ENCODE results near the gene LSM6.

The LSM6 gene

DNA sequence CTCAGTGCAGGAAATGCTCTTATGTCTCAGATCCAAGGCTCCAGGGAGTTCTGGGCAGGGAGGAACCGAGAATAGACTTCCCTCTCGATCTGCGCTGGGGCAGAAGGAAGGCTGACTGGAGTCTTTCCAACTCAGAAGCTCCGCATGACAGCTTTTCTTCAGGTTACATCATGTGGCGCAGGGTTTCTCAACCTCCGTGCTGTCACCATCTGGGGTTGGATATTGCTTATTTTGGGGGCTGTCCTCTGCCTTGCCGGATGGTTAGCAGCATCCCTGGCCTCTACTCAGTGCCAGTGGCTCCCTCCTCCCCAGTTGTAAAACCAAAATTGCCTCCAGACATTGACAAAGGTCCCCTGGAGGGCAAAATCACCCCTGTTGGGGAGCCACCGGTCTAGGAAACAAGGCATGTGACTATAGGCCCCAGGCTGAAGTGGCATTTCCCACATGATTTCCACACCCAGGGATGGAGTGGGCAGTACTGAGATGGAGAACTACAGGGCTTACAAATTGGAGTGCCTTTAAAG lies 60.2 kb downstream of the LSM6 start:
- H3K36me3 ChIP-seq (replicated peaks; ENCODE audit: insufficient read depth, low read length), result no peaks in the 10 kb centered on the region
- H3K27ac ChIP-seq (ENCODE audit: low read length), result no peak overlapping the region
- H3F3A ChIP-seq (ENCODE audit: insufficient read depth, low read length), result no peaks in the 10 kb centered on the region
- H3K79me2 ChIP-seq (ENCODE audit: low read length), result no peaks in the 10 kb centered on the region
- H3K9me3 ChIP-seq (replicated peaks; ENCODE audit: insufficient read depth, low read length), result no peaks in the 10 kb centered on the region
- H3K9me2 ChIP-seq (replicated peaks; ENCODE audit: insufficient read depth, low read length), result no peaks in the 10 kb centered on the region
- H4K20me1 ChIP-seq (ENCODE audit: insufficient read depth, low read length), result no peaks in the 10 kb centered on the region
- TF ChIP-seq, protein P1, sequence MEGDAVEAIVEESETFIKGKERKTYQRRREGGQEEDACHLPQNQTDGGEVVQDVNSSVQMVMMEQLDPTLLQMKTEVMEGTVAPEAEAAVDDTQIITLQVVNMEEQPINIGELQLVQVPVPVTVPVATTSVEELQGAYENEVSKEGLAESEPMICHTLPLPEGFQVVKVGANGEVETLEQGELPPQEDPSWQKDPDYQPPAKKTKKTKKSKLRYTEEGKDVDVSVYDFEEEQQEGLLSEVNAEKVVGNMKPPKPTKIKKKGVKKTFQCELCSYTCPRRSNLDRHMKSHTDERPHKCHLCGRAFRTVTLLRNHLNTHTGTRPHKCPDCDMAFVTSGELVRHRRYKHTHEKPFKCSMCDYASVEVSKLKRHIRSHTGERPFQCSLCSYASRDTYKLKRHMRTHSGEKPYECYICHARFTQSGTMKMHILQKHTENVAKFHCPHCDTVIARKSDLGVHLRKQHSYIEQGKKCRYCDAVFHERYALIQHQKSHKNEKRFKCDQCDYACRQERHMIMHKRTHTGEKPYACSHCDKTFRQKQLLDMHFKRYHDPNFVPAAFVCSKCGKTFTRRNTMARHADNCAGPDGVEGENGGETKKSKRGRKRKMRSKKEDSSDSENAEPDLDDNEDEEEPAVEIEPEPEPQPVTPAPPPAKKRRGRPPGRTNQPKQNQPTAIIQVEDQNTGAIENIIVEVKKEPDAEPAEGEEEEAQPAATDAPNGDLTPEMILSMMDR (IDR thresholded peaks at IDR 0.05; ENCODE audit: low read length), result no peak
- no peak for TF ChIP-seq EZH2phosphoT487 (IDR thresholded peaks at IDR 0.05; ENCODE audit: low read length)
- TF ChIP-seq EZH2 (optimal IDR thresholded peaks at IDR 0.05; ENCODE audit: low read depth, low read length), result no peak
- no peak for DNase-seq
- H2AFZ ChIP-seq (ENCODE audit: low read length), result no peak overlapping the region
- no peaks in the 10 kb centered on the region for H3K27me3 ChIP-seq (replicated peaks; ENCODE audit: insufficient read depth, low read length)
- H3K4me2 ChIP-seq (ENCODE audit: low read depth, low read length), result no peak overlapping the region
- H3K4me3 ChIP-seq (ENCODE audit: low read length), result no peak overlapping the region
- no peaks in the 10 kb centered on the region for H3K4me1 ChIP-seq (ENCODE audit: low read length)
- no peak overlapping the region for H3K9ac ChIP-seq (ENCODE audit: low read length)

DNA sequence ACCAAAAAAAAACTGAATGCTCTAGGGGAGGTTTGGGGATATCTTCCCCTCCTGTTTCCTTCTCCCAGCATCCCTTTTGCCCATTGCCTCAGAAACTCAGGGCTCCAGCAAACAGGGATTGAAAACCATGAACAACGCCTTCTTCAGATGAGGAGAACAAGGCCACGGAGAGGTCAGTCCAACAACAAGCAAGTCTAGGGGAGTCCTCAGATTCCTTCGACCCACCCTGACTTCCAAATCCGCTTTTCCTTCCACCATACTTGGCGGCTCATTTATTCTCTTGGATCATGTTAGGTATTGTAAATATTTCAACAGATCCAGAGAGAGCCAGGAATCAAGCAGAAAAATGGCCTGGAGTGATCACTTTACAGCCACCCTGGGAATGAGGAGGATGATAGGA lies 60.7 kb downstream of the LSM6 start:
- no peak overlapping the region for H3K4me2 ChIP-seq (ENCODE audit: low read depth, low read length)
- no peaks in the 10 kb centered on the region for H3K27me3 ChIP-seq (replicated peaks; ENCODE audit: insufficient read depth, low read length)
- H3F3A ChIP-seq (ENCODE audit: insufficient read depth, low read length), result no peaks in the 10 kb centered on the region
- H3K4me1 ChIP-seq (ENCODE audit: low read length), result no peaks in the 10 kb centered on the region
- H3K4me3 ChIP-seq (ENCODE audit: low read length), result no peak overlapping the region
- no peaks in the 10 kb centered on the region for H3K36me3 ChIP-seq (replicated peaks; ENCODE audit: insufficient read depth, low read length)
- H3K79me2 ChIP-seq (ENCODE audit: low read length), result no peaks in the 10 kb centered on the region
- H3K9me2 ChIP-seq (replicated peaks; ENCODE audit: insufficient read depth, low read length), result no peaks in the 10 kb centered on the region
- H3K9me3 ChIP-seq (replicated peaks; ENCODE audit: insufficient read depth, low read length), result no peaks in the 10 kb centered on the region
- no peak overlapping the region for H2AFZ ChIP-seq (ENCODE audit: low read length)
- H3K27ac ChIP-seq (ENCODE audit: low read length), result no peak overlapping the region
- DNase-seq, result no peak
- TF ChIP-seq EZH2 (optimal IDR thresholded peaks at IDR 0.05; ENCODE audit: low read depth, low read length) (no peak), EZH2phosphoT487 (IDR thresholded peaks at IDR 0.05; ENCODE audit: low read length) (no peak)
- TF ChIP-seq, protein P1 (IDR thresholded peaks at IDR 0.05; ENCODE audit: low read length), result no peak
- no peak overlapping the region for H3K9ac ChIP-seq (ENCODE audit: low read length)
- H4K20me1 ChIP-seq (ENCODE audit: insufficient read depth, low read length), result no peaks in the 10 kb centered on the region

DNA sequence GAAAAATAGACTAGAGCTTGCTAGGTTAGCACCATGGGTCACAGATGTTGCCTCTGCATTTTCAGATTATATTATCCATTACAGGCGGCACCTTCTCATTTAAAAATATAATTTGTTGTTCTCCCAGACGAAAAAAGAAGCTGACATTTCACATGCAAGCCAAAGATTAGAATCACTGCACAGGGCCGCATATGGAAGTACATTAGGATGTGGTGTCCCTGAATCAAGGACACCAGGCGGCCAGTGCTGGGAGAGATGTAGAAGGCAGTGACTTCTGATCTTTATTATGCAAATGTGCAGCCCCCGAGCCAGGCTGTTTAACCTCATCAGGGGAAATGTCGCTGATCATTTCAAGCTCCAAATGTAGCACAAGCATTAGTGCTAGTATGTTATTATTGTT lies 61.6 kb downstream of the LSM6 start:
- no peaks in the 10 kb centered on the region for H4K20me1 ChIP-seq (ENCODE audit: insufficient read depth, low read length)
- H3K9ac ChIP-seq (ENCODE audit: low read length), result no peak overlapping the region
- no peaks in the 10 kb centered on the region for H3K9me2 ChIP-seq (replicated peaks; ENCODE audit: insufficient read depth, low read length)
- H3K27ac ChIP-seq (ENCODE audit: low read length), result no peak overlapping the region
- H3F3A ChIP-seq (ENCODE audit: insufficient read depth, low read length), result no peaks in the 10 kb centered on the region
- H3K4me1 ChIP-seq (ENCODE audit: low read length), result no peaks in the 10 kb centered on the region
- H2AFZ ChIP-seq (ENCODE audit: low read length), result no peak overlapping the region
- no peaks in the 10 kb centered on the region for H3K36me3 ChIP-seq (replicated peaks; ENCODE audit: insufficient read depth, low read length)
- H3K4me3 ChIP-seq (ENCODE audit: low read length), result no peak overlapping the region
- no peak for TF ChIP-seq EZH2 (optimal IDR thresholded peaks at IDR 0.05; ENCODE audit: low read depth, low read length)
- TF ChIP-seq, protein P1 (IDR thresholded peaks at IDR 0.05; ENCODE audit: low read length), result no peak
- no peak for TF ChIP-seq EZH2phosphoT487 (IDR thresholded peaks at IDR 0.05; ENCODE audit: low read length)
- H3K4me2 ChIP-seq (ENCODE audit: low read depth, low read length), result no peak overlapping the region
- H3K9me3 ChIP-seq (replicated peaks; ENCODE audit: insufficient read depth, low read length), result no peaks in the 10 kb centered on the region
- no peaks in the 10 kb centered on the region for H3K79me2 ChIP-seq (ENCODE audit: low read length)
- H3K27me3 ChIP-seq (replicated peaks; ENCODE audit: insufficient read depth, low read length), result no peaks in the 10 kb centered on the region
- no peak for DNase-seq
